ENCODE results near the gene MARCHF6. TPM values are rescaled to one million over a fixed set of nuclear protein-coding genes. Genes with fewer than 3 reads are reported as not detected.
A peak's percentile ranks its signal among the peaks of the same experiment; 100 is the strongest.

The MARCHF6 gene
- total and polyA plus RNA-seq, 2 experiments from 2014 or later, result 70.9 to 91.1 TPM

DNA sequence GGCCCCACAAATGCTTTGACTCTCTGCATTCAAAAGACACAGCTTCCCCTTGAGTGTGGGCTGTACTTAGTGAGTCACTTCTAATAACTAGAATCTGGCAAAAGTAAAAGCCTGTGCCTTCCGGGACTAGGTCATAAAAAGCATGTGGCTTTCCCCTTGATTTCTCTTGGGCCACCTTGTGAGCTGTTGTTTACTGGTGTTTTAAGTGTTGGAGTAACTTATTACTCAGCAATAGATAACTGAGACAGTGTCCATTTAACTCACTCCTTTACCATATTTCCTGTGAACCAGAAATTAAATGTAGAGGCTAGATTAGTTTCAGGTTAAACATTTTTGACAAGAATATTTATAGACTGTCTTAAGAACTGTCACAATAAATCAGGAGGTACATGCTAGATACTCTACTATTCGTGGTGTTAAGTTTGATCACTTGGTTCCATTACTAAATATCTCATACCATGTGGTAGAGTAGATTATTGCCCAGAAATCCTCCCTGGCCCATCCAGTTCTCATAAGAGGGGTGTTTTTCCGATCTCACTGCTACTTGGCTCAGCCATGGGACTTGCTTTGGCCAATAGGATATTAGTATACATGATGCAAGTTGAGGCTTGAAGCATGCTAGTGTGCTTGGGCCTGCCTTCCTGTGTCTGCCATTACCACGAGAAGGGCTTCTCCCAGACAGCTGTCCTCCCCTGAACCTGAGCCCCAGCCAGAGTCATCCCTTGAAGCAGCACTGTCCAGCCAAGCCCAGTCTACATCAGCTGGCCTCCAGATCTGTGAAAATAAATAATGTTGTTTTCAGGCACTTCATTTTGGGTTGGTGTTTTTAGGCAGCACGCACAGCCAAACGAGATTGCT is 35.4 kb upstream of the MARCHF6 start:
- H3K4me2 ChIP-seq, result no peak overlapping the region
- H3K27me3 ChIP-seq, result no peaks in the 10 kb centered on the region
- no peaks in the 10 kb centered on the region for H3K9me3 ChIP-seq (ENCODE audit: low read depth)
- H3K36me3 ChIP-seq (replicated peaks; ENCODE audit: insufficient read depth, low read depth), result no peaks in the 10 kb centered on the region
- no peaks in the 10 kb centered on the region for H3K9me2 ChIP-seq (replicated peaks; ENCODE audit: insufficient read depth)
- WGBS (ENCODE audit: low lambda C conversion rate, missing lambda C conversion rate), result 73% methylated on average over 6 of the region's 6 CpGs
- H3K27ac ChIP-seq, result peak overlapping the region; percentile 67
- H4K20me1 ChIP-seq (ENCODE audit: insufficient read depth, poor library complexity, severe bottlenecking), result no peaks in the 10 kb centered on the region
- no peaks in the 10 kb centered on the region for H3K79me2 ChIP-seq
- H3K4me3 ChIP-seq, result no peak overlapping the region
- no peaks in the 10 kb centered on the region for H3K4me1 ChIP-seq (ENCODE audit: insufficient read depth)
- TF ChIP-seq EZH2 (IDR thresholded peaks at IDR 0.05; ENCODE audit: borderline replicate concordance), result no peak
- TF ChIP-seq EZH2phosphoT487 (IDR thresholded peaks at IDR 0.05; ENCODE audit: low read depth, severe bottlenecking, unreplicated experiment), result no peak
- no peak for TF ChIP-seq CTCF (IDR thresholded peaks at IDR 0.05; ENCODE audit: poor library complexity)
- H2AFZ ChIP-seq, result no peak overlapping the region
- peak; percentile 44 for DNase-seq (ENCODE audit: low spot score)

- Histone ChIP-seq H4K20me1 (ENCODE audit: insufficient read depth, poor library complexity, severe bottlenecking) (no peaks in the 10 kb centered on the region), H3K27me3 (no peaks in the 10 kb centered on the region), H3K79me2 (no peaks in the 10 kb centered on the region), H3K4me1 (ENCODE audit: insufficient read depth) (no peaks in the 10 kb centered on the region), H3K9me3 (ENCODE audit: low read depth) (no peaks in the 10 kb centered on the region), H3K36me3 (replicated peaks; ENCODE audit: insufficient read depth, low read depth) (no peaks in the 10 kb centered on the region), H3K9me2 (replicated peaks; ENCODE audit: insufficient read depth) (no peaks in the 10 kb centered on the region), H3K4me2 (no peak overlapping the region), H3K27ac (peak overlapping the region; percentile 28), H2AFZ (no peak overlapping the region), H3K4me3 (no peak overlapping the region)
- TF ChIP-seq EZH2phosphoT487 (IDR thresholded peaks at IDR 0.05; ENCODE audit: low read depth, severe bottlenecking, unreplicated experiment) (no peak), EZH2 (IDR thresholded peaks at IDR 0.05; ENCODE audit: borderline replicate concordance) (no peak), CTCF (IDR thresholded peaks at IDR 0.05; ENCODE audit: poor library complexity) (peak; percentile 11)
- peak; percentile 55 for DNase-seq (ENCODE audit: low spot score)
- WGBS (ENCODE audit: low lambda C conversion rate, missing lambda C conversion rate), result 63% methylated on average over 11 of the region's 11 CpGs
These were observed 34.2 kb upstream of the MARCHF6 start for GRCh38 chr5:10319202-10319851.

DNA sequence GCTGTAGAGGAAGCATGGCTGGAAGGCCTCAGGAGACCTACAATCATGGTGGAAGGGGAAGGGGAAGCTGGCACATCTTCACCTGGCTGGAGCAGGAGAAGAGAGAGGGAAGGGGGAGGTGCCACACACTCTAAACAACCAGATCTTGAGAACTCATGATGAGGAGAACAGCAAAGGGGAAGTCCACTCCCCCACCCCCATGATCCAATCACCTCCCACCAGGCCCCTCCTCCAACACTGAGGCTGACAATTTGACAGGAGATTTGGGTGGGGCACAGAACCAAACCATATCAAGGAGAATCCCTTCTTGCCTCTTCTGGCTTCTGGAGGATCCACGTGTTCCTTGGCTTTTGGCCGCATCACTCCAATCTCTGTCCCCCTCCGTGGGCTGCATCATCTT is 32.7 kb upstream of the MARCHF6 start:
- no peaks in the 10 kb centered on the region for H3K36me3 ChIP-seq (replicated peaks; ENCODE audit: insufficient read depth, low read depth)
- DNase-seq (ENCODE audit: low spot score), result no peak
- no peaks in the 10 kb centered on the region for H3K4me1 ChIP-seq (ENCODE audit: insufficient read depth)
- H2AFZ ChIP-seq, result no peak overlapping the region
- no peaks in the 10 kb centered on the region for H3K79me2 ChIP-seq
- no peak overlapping the region for H3K27ac ChIP-seq
- TF ChIP-seq CTCF (IDR thresholded peaks at IDR 0.05; ENCODE audit: poor library complexity) (no peak), EZH2phosphoT487 (IDR thresholded peaks at IDR 0.05; ENCODE audit: low read depth, severe bottlenecking, unreplicated experiment) (no peak), EZH2 (IDR thresholded peaks at IDR 0.05; ENCODE audit: borderline replicate concordance) (no peak)
- no peaks in the 10 kb centered on the region for H4K20me1 ChIP-seq (ENCODE audit: insufficient read depth, poor library complexity, severe bottlenecking)
- H3K9me2 ChIP-seq (replicated peaks; ENCODE audit: insufficient read depth), result no peaks in the 10 kb centered on the region
- no peak overlapping the region for H3K4me2 ChIP-seq
- no peak overlapping the region for H3K4me3 ChIP-seq
- H3K9me3 ChIP-seq (ENCODE audit: low read depth), result no peaks in the 10 kb centered on the region
- H3K27me3 ChIP-seq, result no peaks in the 10 kb centered on the region
- 73% methylated on average over 3 of the region's 3 CpGs for WGBS (ENCODE audit: low lambda C conversion rate, missing lambda C conversion rate)

Measured in hepatocyte (in vitro differentiated cells).